Smooth muscle cell of the pulmonary artery (primary cell): ENCODE results near the gene USP43. TPM values are rescaled to one million over a fixed set of nuclear protein-coding genes. Genes with fewer than 3 reads are reported as not detected.

Experiments used
- total RNA-seq: library from RNA; depleted of rRNA; stranded (reverse); fragments of >200 nt; gene quantifications from 2 replicates; pipeline ENCODE4 v1.2.3, GENCODE V29; 2014

USP43 gene
- total RNA-seq = not detected in 2 replicates

GRCh38 chr17:9644910-9645751 lies at the start of gene USP43:
USP43 (plus strand) TSS chr17:9645517; CDS start chr17:9645633, 116 bp downstream.

Other genes starting within 250 kb of the USP43 start
- 42.3 and 48.0 TPM in 2 replicates for gene STX8, start 69.7 kb upstream of the USP43 start, total RNA-seq
- 0.20 TPM in 2 replicates for gene CFAP52, start 68.9 kb upstream of the USP43 start, total RNA-seq
- not detected in 2 replicates for gene DHRS7C, start 146.1 kb downstream of the USP43 start, total RNA-seq
- gene GSG1L2, start 176.6 kb downstream of the USP43 start, total RNA-seq = not detected in 2 replicates
- not detected in 2 replicates for gene GLP2R, start 180.4 kb downstream of the USP43 start, total RNA-seq